ENCODE results near the gene ATP9A. TPM values are rescaled to one million over a fixed set of nuclear protein-coding genes. Genes with fewer than 3 reads are reported as not detected.

The ATP9A gene
- total and polyA plus RNA-seq, 4 donors = 2.4 to 16.7 (median 9.9) TPM

DNA sequence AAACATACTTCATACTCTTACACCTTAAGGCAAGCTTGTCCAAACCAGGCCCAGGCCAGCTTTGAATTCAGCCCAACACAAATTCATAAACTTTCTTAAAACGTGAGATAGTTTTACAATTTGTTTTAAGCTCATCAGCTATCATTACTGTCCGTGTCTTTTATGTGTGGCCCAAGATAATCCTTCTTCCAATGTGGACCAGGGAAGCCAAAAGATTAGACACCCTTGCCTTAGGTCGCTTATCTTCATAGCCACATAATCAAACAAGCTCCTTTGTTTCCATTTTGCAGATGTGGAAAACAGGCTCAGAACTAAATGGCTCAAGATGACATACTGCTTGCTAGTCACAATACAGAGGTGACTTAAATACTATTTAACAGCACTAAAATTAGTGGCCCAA, 28.1 kb upstream of the ATP9A start:
- TF ChIP-seq TAF1 (conservative IDR thresholded peaks at IDR 0.05) (no peak), RAD21 (IDR thresholded peaks at IDR 0.05) (no peak), SP1 (IDR thresholded peaks at IDR 0.05) (no peak), FOXA2 (IDR thresholded peaks at IDR 0.05) (no peak), ATF3 (IDR thresholded peaks at IDR 0.05) (no peak), HNF4G (IDR thresholded peaks at IDR 0.05) (no peak), FOXA1 (IDR thresholded peaks at IDR 0.05) (no peak), MAX (IDR thresholded peaks at IDR 0.05) (no peak), NR2F2 (IDR thresholded peaks at IDR 0.05) (no peak), REST (IDR thresholded peaks at IDR 0.05) (no peak), ZBTB33 (IDR thresholded peaks at IDR 0.05) (no peak)
- WGBS = 93% methylated on average over 3 of the region's 3 CpGs
- H3K9me3 ChIP-seq (ENCODE audit: control insufficient read depth in 4 of 4, low read length in 3 of 4) = no peaks in the 10 kb centered on the region

DNA sequence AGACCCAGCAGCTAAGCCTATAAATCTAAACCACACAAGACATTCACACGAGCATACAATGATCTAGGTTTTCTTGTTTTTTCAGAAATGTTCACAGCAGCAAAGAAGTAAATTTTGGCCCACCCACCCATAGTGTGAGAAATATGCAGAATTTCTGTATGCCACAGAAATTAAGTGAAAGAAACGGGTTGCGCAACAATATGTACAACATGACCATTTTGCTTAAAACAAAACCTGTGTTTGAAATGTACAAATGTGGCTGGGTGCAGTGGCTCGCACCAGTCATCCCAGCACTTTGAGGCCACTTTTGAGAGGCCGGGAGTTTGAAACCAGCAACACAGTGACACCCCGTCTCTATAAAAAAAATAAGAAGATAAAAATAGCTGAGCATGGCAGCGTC, 24.8 kb upstream of the ATP9A start:
- peaks cover 0 to 5% (median 0%) of the 10 kb centered on the region in 4 donors for H3K36me3 ChIP-seq (ENCODE audit: control insufficient read depth in 4 of 4, insufficient read depth in 3 of 4, low read depth in 1 of 4, low read length in 3 of 4)
- TF ChIP-seq GABPA (IDR thresholded peaks at IDR 0.05 in 1 of 2, conservative IDR thresholded peaks at IDR 0.05 in 1 of 2) (no peak), ATF3 (IDR thresholded peaks at IDR 0.05) (no peak), TAF1 (conservative IDR thresholded peaks at IDR 0.05) (no peak), HNF4G (IDR thresholded peaks at IDR 0.05) (no peak), CTCF (IDR thresholded peaks at IDR 0.05; ENCODE audit: low read depth, low read length, missing input control) (no peak), REST (IDR thresholded peaks at IDR 0.05) (no peak), HNF4A (conservative IDR thresholded peaks at IDR 0.05) (no peak), JUND (IDR thresholded peaks at IDR 0.05) (no peak), EGR1 (IDR thresholded peaks at IDR 0.05; ENCODE audit: low read depth in 2 of 2) (no peak)
- no peak overlapping the region for H3K4me3 ChIP-seq (ENCODE audit: low read depth in 1 of 3, low read length in 3 of 3)
- no peaks in the 10 kb centered on the region for H3K27me3 ChIP-seq (ENCODE audit: control insufficient read depth in 4 of 4, insufficient read depth in 4 of 4, low read length in 3 of 4)
- no peaks in the 10 kb centered on the region for H3K9me3 ChIP-seq (ENCODE audit: control insufficient read depth in 4 of 4, low read length in 3 of 4)
- H3K9ac ChIP-seq (ENCODE audit: low read depth in 1 of 2, low read length in 2 of 2) = no peak overlapping the region
- 92% methylated on average over 7 of the region's 7 CpGs for WGBS
- no peak overlapping the region for H3K27ac ChIP-seq (ENCODE audit: low read depth in 1 of 2, low read length in 2 of 2)
- no peaks in the 10 kb centered on the region for H3K4me1 ChIP-seq (ENCODE audit: control insufficient read depth in 4 of 4, insufficient read depth in 4 of 4, low read length in 3 of 4)
- no peak for DNase-seq (ENCODE audit: low spot score)

More for the DNA sequence above, 28.1 kb upstream of the ATP9A start:
- no peak overlapping the region for H3K27ac ChIP-seq (ENCODE audit: low read depth in 1 of 2, low read length in 2 of 2)
- no peak overlapping the region for H3K9ac ChIP-seq (ENCODE audit: low read depth in 1 of 2, low read length in 2 of 2)
- H3K36me3 ChIP-seq (ENCODE audit: control insufficient read depth in 4 of 4, insufficient read depth in 3 of 4, low read depth in 1 of 4, low read length in 3 of 4) = no peaks in the 10 kb centered on the region
- H3K27me3 ChIP-seq (ENCODE audit: control insufficient read depth in 4 of 4, insufficient read depth in 4 of 4, low read length in 3 of 4) = no peaks in the 10 kb centered on the region
- H3K4me3 ChIP-seq (ENCODE audit: low read depth in 1 of 3, low read length in 3 of 3) = no peak overlapping the region
- H3K4me1 ChIP-seq (ENCODE audit: control insufficient read depth in 4 of 4, insufficient read depth in 4 of 4, low read length in 3 of 4) = peaks cover 0 to 15% (median 11%) of the 10 kb centered on the region in 4 donors
- no peak for DNase-seq (ENCODE audit: low spot score)

All from liver (tissue), 9 donors.